ENCODE results near the gene PRR13.
"Not testable (repeated sequence)": the region's sequence is repeated elsewhere in the genome, so short reads cannot be mapped to it uniquely, and the experiment has no call there.

Gene PRR13

GRCh38 chr12:53467082-53467481 lies 25.5 kb downstream of the PRR13 start:
- DNase-seq (ENCODE audit: low spot score in 2 of 2) = no peak
- Histone ChIP-seq H3K4me1 (no peaks in the 10 kb centered on the region), H3K9me3 (no peaks in the 10 kb centered on the region), H3K36me3 (replicated peaks) (peaks cover 98% of the 10 kb centered on the region), H3K27me3 (ENCODE audit: low read depth) (no peaks in the 10 kb centered on the region), H3K4me3 (no peak overlapping the region)
- in situ Hi-C loops (cut with MboI; ENCODE audit: low sequenced_read_pairs) = no loop called here

DNA sequence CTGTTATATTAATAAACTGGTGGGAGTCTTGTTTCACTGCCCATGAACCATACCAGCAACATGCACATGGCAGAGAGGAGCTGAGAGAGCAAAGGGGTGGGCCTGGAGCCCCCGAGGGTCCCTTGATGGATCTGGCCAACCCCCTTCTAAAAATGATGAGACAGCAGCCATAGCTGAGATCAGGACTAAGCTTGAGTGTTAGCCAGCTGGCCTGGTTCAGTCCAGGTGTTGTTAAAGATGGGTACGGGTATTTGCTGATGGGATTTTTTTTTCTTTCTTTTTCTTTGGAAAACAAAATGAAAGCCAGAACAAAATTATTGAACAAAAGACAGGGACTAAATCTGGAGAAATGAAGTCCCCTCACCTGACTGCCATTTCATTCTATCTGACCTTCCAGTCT lies 26.3 kb downstream of the PRR13 start:
- in situ Hi-C loops (cut with MboI; ENCODE audit: low sequenced_read_pairs) = no loop called here
- H3K36me3 ChIP-seq (replicated peaks) = peaks cover 98% of the 10 kb centered on the region
- no peaks in the 10 kb centered on the region for H3K4me1 ChIP-seq
- DNase-seq (ENCODE audit: low spot score in 2 of 2) = no peak
- H3K27me3 ChIP-seq (ENCODE audit: low read depth) = no peaks in the 10 kb centered on the region
- no peak overlapping the region for H3K4me3 ChIP-seq
- H3K9me3 ChIP-seq = no peaks in the 10 kb centered on the region

- Histone ChIP-seq H3K36me3 (replicated peaks) (peaks cover 98% of the 10 kb centered on the region), H3K9me3 (no peaks in the 10 kb centered on the region), H3K4me3 (no peak overlapping the region), H3K27me3 (ENCODE audit: low read depth) (no peaks in the 10 kb centered on the region), H3K4me1 (no peaks in the 10 kb centered on the region)
- DNase-seq (ENCODE audit: low spot score in 2 of 2) = no peak
- in situ Hi-C loops (cut with MboI; ENCODE audit: low sequenced_read_pairs) = no loop called here
These were observed 26.7 kb downstream of the PRR13 start for GRCh38 chr12:53468282-53468681.

- no peak overlapping the region for H3K4me3 ChIP-seq
- H3K36me3 ChIP-seq (replicated peaks) = peaks cover 98% of the 10 kb centered on the region
- H3K4me1 ChIP-seq = no peaks in the 10 kb centered on the region
- in situ Hi-C loops (cut with MboI; ENCODE audit: low sequenced_read_pairs) = no loop called here
- H3K27me3 ChIP-seq (ENCODE audit: low read depth) = no peaks in the 10 kb centered on the region
- no peaks in the 10 kb centered on the region for H3K9me3 ChIP-seq
- DNase-seq (ENCODE audit: low spot score in 2 of 2) = no peak
These were observed 30.6 kb downstream of the PRR13 start for GRCh38 chr12:53472056-53472582.

DNA sequence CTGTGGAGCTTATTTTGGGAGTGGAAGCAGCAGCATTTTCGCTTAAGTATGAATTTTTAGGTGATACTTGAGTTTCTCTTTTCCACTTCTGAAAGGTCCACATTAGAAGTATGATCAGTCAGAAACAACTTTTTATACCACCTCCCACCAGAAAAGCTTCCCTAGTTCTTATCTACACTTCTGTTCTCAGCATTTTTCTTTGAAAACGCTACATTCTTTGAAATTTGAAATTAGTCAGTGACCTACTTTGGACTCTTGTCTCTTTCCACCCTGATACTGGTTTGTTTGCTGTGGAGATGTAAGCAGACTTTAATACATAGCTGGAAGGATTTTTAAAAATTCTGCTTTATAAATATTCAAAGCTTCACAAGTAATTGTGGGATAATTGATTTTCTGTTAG lies 32.5 kb downstream of the PRR13 start:
- no peak overlapping the region for H3K4me3 ChIP-seq

GRCh38 chr12:53474819-53475218 lies 33.3 kb downstream of the PRR13 start:
- Histone ChIP-seq H3K36me3 (replicated peaks) (peaks cover 96% of the 10 kb centered on the region), H3K9me3 (no peaks in the 10 kb centered on the region), H3K27me3 (ENCODE audit: low read depth) (no peaks in the 10 kb centered on the region), H3K4me3 (no peak overlapping the region), H3K4me1 (peaks cover 8% of the 10 kb centered on the region; the same call in 1 of the 2 replicates)
- no peak for DNase-seq (ENCODE audit: low spot score in 2 of 2)
- in situ Hi-C loops (cut with MboI; ENCODE audit: low sequenced_read_pairs) = no loop called here

More for the DNA sequence above, 32.5 kb downstream of the PRR13 start:
- in situ Hi-C loops (cut with MboI; ENCODE audit: low sequenced_read_pairs) = no loop called here
- H3K27me3 ChIP-seq (ENCODE audit: low read depth) = no peaks in the 10 kb centered on the region
- DNase-seq (ENCODE audit: low spot score in 2 of 2) = no peak
- peaks cover 4% of the 10 kb centered on the region; the same call in 1 of the 2 replicates for H3K4me1 ChIP-seq
- no peaks in the 10 kb centered on the region for H3K9me3 ChIP-seq
- H3K36me3 ChIP-seq (replicated peaks) = peaks cover 98% of the 10 kb centered on the region

GRCh38 chr12:53476769-53477209 lies 35.3 kb downstream of the PRR13 start:
- peak in 1 of 2 experiments; percentile 41 for DNase-seq (ENCODE audit: low spot score in 2 of 2)
- in situ Hi-C loops (cut with MboI; ENCODE audit: low sequenced_read_pairs) = no loop called here
- H3K36me3 ChIP-seq (replicated peaks) = peaks cover 94% of the 10 kb centered on the region
- H3K27me3 ChIP-seq (ENCODE audit: low read depth) = no peaks in the 10 kb centered on the region
- H3K4me3 ChIP-seq = no peak overlapping the region
- H3K9me3 ChIP-seq = no peaks in the 10 kb centered on the region
- H3K4me1 ChIP-seq = peaks cover 20% of the 10 kb centered on the region

- Histone ChIP-seq H3K9me3 (no peaks in the 10 kb centered on the region), H3K36me3 (replicated peaks) (peaks cover 94% of the 10 kb centered on the region), H3K4me3 (no peak overlapping the region), H3K4me1 (peaks cover 20% of the 10 kb centered on the region), H3K27me3 (ENCODE audit: low read depth) (no peaks in the 10 kb centered on the region)
- DNase-seq (ENCODE audit: low spot score in 2 of 2) = no peak
- in situ Hi-C loops (cut with MboI; ENCODE audit: low sequenced_read_pairs) = no loop called here
These were observed 37.3 kb downstream of the PRR13 start for GRCh38 chr12:53478865-53479264.

- Histone ChIP-seq H3K36me3 (replicated peaks) (peaks cover 94% of the 10 kb centered on the region), H3K4me3 (no peak overlapping the region), H3K4me1 (peaks cover 20% of the 10 kb centered on the region), H3K9me3 (no peaks in the 10 kb centered on the region), H3K27me3 (ENCODE audit: low read depth) (no peaks in the 10 kb centered on the region)
- DNase-seq (ENCODE audit: low spot score in 2 of 2) = no peak
- in situ Hi-C loops (cut with MboI; ENCODE audit: low sequenced_read_pairs) = no loop called here
These were observed 37.8 kb downstream of the PRR13 start for GRCh38 chr12:53479331-53479730.

DNA sequence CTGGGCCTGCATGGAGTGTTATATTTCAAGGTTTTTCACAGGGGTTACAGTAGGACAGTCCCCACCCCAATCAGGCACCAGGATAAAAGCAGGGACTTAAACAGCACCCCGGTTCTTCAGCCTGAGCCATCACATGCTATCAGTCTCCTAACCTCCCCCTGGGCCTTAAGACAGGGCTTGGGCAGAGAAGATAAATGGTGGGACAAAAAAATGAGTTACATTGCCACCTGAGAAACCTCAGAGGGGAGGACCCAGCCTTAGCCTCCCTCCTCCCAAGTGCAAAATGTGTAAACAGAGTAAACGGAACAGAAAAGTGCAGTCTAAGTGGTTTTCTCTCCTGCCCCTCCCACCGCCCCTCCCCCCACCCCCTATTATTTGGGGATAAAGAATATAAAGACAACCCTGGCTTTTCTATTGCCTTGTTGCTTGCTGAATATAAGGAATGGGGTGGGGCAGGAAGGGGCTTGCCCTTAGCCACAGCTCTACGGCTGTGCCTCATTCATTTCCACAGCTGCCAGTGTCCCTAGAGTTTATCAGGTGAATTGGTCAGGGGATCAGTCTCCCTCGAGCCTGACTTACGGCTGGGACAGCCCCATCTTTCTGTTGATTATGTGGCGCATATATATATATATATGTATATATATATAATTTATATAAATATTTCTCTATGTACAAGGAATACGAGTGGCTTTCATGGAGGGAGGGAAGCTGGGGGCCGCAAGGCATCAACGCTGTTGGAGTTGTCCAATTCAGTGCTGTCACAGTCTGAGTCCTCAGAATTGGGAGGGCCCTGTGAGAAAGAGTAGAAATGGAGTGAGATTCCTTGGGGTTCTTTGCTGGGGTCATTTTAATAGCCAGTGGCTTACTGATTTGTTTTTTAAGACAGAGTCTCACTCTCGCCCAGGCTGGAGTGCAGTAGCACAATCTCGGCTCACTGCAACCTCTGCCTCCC lies 39.2 kb downstream of the PRR13 start:
- H3K9me3 ChIP-seq = no peaks in the 10 kb centered on the region
- in situ Hi-C loops (cut with MboI; ENCODE audit: low sequenced_read_pairs) = no loop called here
- peak; percentile 52 to 71 for DNase-seq (ENCODE audit: low spot score in 2 of 2)
- no peak overlapping the region for H3K4me3 ChIP-seq
- H3K27me3 ChIP-seq (ENCODE audit: low read depth) = no peaks in the 10 kb centered on the region
- H3K36me3 ChIP-seq (replicated peaks) = peaks cover 94% of the 10 kb centered on the region
- H3K4me1 ChIP-seq = peaks cover 20% of the 10 kb centered on the region

GRCh38 chr12:53481458-53481857 lies 39.9 kb downstream of the PRR13 start:
- H3K4me3 ChIP-seq; DNase-seq (ENCODE audit: low spot score in 2 of 2); in situ Hi-C loops (cut with MboI; ENCODE audit: low sequenced_read_pairs); H3K27me3 ChIP-seq (ENCODE audit: low read depth); H3K9me3 ChIP-seq: not testable (repeated sequence)
- H3K36me3 ChIP-seq (replicated peaks) = peaks cover 94% of the 10 kb centered on the region
- H3K4me1 ChIP-seq = peaks cover 20% of the 10 kb centered on the region

DNA sequence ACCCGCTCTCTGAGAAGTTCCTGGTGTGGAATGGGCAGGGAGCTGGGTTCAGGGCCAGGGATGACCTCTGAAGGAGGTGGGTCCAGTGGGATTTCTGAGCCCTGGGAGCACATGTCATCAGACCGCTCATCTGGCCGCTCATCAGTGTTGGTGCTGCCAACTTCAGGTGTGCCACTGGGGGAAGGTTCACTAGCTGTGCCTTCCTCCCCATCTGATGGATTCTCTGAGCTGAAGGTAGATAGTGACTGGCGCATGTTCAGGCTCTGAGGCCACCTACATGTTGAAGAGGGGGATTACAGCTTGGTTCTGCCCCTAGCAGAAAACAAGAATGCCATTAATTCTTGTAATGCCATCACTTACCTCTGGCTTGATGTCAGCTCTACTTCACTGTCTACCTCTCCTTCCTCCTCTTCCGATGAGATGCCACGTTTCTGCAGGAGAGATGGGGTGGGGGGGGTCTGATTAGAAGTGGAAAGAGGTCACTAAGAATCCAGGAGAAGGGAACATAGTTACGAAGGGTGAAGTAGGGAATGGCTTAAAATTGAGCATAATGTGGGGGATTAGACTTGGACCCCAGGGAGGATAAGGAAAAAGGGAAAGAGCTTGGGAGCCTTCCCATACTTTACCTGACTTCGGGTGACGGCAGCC lies 40.5 kb downstream of the PRR13 start:
- Histone ChIP-seq H3K4me3 (no peak overlapping the region), H3K27me3 (ENCODE audit: low read depth) (no peaks in the 10 kb centered on the region), H3K4me1 (peaks cover 20% of the 10 kb centered on the region), H3K36me3 (replicated peaks) (peaks cover 94% of the 10 kb centered on the region), H3K9me3 (no peaks in the 10 kb centered on the region)
- in situ Hi-C loops (cut with MboI; ENCODE audit: low sequenced_read_pairs) = no loop called here
- DNase-seq (ENCODE audit: low spot score in 2 of 2) = no peak

DNA sequence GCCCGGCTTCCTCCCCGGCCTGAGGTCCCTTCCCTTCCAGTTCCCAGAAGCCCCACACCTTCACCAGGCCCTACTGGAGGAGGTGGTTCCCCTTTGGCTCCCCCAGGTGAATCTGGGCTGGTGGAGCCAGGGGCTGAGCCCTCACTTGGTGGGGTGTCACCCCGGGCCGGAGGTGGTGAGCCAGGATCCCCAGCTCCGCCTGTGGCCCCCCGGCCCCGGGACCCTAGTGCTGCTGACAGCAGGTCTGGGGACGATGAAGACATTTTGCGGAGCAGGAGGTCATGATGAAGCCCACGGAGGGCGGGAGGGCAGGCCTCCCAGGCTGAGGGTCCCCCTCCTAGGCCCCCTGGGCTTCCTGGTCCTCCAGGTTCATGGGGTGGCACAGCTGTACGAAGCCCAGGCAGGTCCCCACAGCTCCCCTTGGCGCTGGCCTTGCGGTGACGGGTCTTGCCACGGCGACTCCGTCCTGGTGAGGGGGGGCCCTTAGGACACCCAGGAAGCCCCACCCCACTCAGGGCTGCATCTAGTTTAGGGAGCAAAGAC lies 41.2 kb downstream of the PRR13 start:
- Histone ChIP-seq H3K27me3 (ENCODE audit: low read depth) (no peaks in the 10 kb centered on the region), H3K9me3 (no peaks in the 10 kb centered on the region), H3K4me3 (no peak overlapping the region), H3K4me1 (peaks cover 20% of the 10 kb centered on the region), H3K36me3 (replicated peaks) (peaks cover 94% of the 10 kb centered on the region)
- DNase-seq (ENCODE audit: low spot score in 2 of 2) = no peak
- in situ Hi-C loops (cut with MboI; ENCODE audit: low sequenced_read_pairs) = no loop called here
